HG03175 (cell line): Measurements from ENCODE around the gene LGALS16.
"Not testable (repeated sequence)": the region's sequence is repeated elsewhere in the genome, so short reads cannot be mapped to it uniquely, and the experiment has no call there.

Source experiments
- ATAC-seq: cut with Tn5 transposase; IDR thresholded peaks from one replicate; pipeline ENCODE4 v1.9.1; 2021; ENCODE audit warnings: mild to moderate bottlenecking, moderate library complexity; ENCODE audit not compliant: unreplicated experiment

LGALS16 gene

GRCh38 chr19:39655613-39656012, at the start of gene LGALS16:
LGALS16 (plus strand) TSS chr19:39655913; CDS start chr19:39655962, 49 bp downstream.
- ATAC-seq, result no peak

GRCh38 chr19:39607021-39607420, 48.7 kb upstream of the LGALS16 start:
- ATAC-seq, result no peak

DNA sequence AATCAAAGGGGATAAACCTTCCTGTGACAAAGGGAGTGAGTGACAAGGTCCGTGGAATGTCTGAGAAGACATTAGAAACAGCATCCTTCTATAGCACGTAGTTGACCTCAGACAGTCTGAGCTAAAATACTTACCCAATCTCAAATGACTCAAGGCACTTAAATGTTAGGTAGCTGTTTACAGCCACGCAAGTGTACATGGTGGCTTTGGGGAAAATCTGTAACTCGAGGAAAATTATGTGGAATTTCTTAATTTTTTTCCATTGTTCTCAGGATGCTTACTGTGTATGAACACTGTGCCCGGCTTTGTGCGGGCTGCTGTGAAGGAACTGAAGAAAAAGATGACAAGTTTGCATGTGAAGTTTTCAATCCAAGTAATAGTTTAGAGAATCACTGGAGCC, 48.2 kb upstream of the LGALS16 start:
- ATAC-seq, result no peak

GRCh38 chr19:39613597-39613996, 42.1 kb upstream of the LGALS16 start:
- ATAC-seq, result no peak

- no peak for ATAC-seq
Measured at GRCh38 chr19:39617745-39618144, 38.0 kb upstream of the LGALS16 start.

DNA sequence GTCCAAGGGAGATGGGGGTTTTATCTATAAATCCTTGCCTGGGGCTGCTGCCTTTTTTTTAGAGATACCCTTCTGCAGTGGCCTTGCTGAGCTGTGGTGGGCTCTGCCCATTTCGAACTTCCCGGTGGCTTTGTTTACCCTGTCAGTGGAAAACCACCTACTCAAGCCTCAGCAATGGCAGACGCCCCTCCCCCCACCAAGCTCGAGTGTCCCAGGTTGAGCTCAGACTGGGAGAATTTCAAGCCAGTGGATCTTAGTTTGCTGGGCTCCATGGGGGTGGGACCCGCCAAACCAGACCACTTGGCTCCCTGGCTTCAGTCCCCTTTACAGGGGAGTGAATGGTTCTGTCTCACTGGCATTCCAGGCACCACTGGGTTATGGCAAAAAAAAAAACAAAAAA, 31.8 kb upstream of the LGALS16 start:
- ATAC-seq, result no peak

DNA sequence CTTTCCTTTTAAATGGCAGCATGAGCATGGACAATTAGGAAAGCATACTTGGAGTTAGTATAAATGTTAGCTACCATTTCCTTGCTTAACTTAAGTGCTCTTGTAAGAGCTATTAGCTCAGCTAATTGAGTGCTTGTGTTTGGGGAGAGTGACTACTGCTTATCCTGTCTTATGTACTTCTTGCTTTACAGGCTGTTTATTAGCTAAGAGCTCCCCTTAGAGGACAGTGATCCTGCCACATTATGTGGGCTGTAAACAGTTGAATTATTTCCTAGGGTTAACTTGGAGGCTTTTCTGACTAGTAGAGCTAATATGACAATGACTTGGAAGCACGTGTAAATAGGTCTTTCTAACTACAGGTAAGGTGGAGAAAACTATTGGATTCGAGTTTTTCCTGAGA, 28.1 kb upstream of the LGALS16 start:
- not testable (repeated sequence) for ATAC-seq

DNA sequence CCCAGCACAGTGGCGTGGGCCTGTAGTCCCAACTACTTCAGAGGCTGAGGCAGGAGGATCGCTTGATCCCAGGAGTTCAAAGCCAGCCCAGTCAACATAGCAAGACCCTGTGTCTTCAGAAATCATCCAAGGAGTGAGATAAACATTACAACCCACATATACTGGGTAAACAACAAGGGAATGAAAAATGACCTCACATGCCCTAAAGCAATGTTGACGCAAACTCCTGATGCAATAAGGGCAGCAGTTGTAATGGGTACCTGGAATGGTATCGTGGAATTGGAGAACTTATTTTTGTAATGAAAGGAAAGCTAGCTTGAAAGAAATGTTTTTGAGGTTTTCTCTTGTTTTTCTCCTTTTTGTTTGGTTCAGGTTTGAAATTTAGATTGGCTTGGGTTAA, 24.5 kb upstream of the LGALS16 start:
- ATAC-seq, result no peak

DNA sequence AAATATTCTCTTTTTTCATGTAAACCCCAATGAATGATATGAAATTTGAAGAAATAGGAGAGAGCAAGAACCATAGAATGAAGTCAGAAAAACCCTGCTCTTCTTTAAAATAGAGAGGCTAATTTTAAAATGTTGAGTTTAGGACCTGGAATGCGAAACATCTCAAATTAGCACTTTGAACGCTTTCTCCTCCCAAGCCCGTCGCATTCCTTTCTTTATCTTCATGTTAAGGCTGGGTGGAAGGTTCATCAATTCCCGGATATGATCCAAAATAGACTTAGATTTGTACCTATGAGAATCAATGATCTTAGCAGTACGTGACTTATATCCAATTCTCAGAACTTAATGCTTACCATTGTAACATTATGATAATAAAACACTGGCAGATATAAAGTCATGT, 24.1 kb upstream of the LGALS16 start:
- no peak for ATAC-seq

DNA sequence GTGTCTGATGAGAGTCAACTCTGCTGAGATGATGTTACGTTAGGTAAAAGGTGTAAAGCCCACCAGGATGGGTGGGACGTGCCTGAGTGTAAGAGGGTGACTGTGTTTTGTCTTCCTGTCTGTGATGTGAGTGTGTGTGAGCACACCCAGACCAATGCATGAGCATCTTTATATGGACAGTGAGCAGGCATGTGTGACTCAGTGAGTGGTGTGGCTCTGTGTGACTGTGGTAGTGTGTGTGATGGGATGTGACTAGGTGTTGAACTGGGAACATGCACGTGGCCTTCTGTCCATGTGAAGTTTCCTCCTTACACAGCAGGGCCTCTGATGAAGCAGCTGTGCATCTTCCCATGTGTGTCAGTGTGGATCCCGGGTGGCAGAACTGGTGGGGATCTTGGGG, 17.8 kb upstream of the LGALS16 start:
- ATAC-seq, result no peak

DNA sequence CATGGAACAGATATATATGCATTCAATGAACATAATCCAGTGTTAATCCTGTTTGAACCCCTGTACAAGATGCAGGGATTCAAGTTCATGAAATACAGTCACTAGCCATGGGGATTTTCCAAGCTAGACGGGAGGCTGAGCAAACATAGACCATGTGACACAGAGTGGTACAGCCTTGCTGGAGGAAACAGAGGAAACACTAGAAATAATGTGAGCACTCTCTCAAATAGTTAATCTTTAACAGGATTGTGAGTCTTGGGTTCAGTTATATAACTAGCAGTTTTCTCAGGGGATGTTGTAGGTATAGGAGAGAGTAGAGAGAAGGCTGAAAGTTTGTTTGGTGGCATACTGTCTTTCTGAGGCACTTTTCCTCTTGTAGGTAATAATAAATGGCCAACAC, 13.9 kb upstream of the LGALS16 start:
- ATAC-seq, result no peak

- no peak for ATAC-seq
Measured at GRCh38 chr19:39643591-39643990, 12.1 kb upstream of the LGALS16 start.

GRCh38 chr19:39645800-39646411, 9.8 kb upstream of the LGALS16 start:
- no peak for ATAC-seq

- ATAC-seq, result no peak
Measured at GRCh38 chr19:39647918-39648317, 7.8 kb upstream of the LGALS16 start.

DNA sequence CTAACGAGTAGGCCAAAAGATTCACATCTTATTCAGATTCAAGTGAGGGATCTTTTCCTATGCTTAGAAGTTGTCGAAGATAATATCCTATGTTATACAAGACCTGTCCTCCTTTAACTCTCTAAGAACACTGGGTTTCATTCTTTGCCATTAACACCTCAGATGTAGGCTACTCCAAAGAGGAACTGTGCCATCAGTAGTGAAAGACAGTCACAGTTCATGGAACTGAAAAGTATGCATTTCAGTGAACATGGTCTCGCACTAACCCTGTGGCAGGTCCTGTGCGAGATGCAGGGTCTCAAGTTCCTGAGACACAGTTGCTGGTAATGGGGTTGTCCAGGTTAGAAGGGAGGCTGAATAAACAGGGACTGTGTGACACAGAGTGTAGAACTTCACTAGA, 4.1 kb downstream of the LGALS16 start:
- ATAC-seq, result no peak

DNA sequence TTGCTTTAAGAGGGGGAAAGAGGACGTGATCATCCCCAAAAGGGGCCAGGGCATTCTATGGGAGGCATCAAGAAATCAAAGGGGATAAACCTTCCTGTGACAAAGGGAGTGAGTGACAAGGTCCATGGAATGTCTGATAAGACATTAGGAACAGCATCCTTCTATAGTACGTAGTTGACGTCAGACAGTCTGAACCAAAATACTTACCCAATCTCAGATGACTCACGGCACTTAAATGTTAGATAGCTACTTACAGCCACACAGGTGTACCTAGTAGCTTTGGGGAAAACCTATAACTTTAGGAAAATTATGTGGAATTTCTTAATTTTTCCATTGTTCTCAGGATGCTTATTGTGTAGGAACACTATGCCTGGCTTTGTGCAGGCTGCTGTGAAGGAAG, 4.9 kb downstream of the LGALS16 start:
- ATAC-seq, result no peak

DNA sequence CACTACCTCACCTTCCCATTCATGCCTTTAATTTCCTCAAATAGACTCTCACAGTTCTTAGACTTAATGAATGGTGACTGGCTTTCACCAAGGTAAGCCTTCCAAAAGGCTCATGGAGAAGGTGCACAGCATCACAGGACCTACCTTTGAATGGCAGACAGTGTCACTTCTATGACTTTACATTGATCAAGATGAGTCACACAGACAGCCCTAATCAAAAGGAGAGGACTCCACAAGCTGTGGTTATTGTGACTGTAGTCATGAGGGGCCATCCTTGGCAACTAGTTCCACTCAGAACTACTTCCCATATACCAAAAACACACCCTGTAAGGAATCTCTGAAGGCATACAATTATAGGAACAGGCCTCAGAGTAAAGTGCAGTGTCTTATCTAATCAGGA, 5.9 kb downstream of the LGALS16 start:
- no peak for ATAC-seq

GRCh38 chr19:39669860-39670259, 14.1 kb downstream of the LGALS16 start:
- not testable (repeated sequence) for ATAC-seq

- no peak for ATAC-seq
Measured at GRCh38 chr19:39670998-39671397, 15.3 kb downstream of the LGALS16 start.

GRCh38 chr19:39671739-39672363, 16.1 kb downstream of the LGALS16 start:
- no peak for ATAC-seq

DNA sequence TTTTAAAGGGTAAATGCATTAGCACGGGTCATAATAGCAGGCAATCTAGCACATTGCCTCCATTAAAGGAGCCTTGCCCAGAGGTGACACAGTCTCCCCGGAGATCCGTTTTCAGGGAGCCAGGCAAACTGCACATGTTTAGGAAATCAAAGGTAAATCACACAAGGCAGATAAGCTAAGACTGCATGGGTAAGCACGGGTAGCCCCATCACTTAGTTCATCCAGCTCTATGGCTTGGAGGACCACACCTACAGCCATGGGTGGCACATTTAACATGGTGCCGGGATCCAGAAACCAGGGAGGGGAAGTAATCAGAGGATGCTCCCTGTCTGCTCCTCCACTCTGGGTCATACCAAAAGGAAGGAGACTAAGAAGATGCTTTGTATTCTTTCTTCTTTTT, 16.8 kb downstream of the LGALS16 start:
- no peak for ATAC-seq

DNA sequence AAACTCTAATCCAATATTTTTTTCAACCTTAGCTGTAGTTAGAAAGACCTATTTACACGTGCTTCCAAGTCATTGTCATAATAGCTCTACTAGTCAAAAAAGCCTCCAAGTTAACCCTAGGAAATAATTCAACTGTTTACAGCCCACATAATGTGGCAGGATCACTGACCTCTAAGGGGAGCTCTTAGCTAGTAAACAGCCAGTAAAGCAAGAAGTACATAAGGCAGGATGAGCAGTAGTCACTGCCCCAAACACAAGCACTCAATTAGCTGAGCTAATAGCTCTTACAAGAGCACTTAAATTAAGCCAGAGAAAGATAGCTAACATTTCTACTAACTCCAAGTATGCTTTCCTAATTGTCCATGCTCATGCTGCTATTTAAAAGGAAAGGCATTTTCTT, 18.1 kb downstream of the LGALS16 start:
- not testable (repeated sequence) for ATAC-seq

GRCh38 chr19:39676004-39676403, 20.3 kb downstream of the LGALS16 start:
- no peak for ATAC-seq
